C4-2B (cell line): ENCODE results near the gene ZNF580.

ENCODE experiments used
- ZFX ChIP-seq: fragments of 450-650 bp; IDR thresholded peaks from 2 replicates; pipeline ENCODE4 v1.6.1; 2017
- TF ChIP-seq, protein P1 (sequence below): fragments of 450-650 bp; conservative IDR thresholded peaks from 2 replicates; pipeline ENCODE4 v1.5.1; 2017; ENCODE audit warnings: mild to moderate bottlenecking

GRCh38 chr19:55623561-55623960 is 17.2 kb upstream of the ZNF580 start:
- TF ChIP-seq, protein P1, sequence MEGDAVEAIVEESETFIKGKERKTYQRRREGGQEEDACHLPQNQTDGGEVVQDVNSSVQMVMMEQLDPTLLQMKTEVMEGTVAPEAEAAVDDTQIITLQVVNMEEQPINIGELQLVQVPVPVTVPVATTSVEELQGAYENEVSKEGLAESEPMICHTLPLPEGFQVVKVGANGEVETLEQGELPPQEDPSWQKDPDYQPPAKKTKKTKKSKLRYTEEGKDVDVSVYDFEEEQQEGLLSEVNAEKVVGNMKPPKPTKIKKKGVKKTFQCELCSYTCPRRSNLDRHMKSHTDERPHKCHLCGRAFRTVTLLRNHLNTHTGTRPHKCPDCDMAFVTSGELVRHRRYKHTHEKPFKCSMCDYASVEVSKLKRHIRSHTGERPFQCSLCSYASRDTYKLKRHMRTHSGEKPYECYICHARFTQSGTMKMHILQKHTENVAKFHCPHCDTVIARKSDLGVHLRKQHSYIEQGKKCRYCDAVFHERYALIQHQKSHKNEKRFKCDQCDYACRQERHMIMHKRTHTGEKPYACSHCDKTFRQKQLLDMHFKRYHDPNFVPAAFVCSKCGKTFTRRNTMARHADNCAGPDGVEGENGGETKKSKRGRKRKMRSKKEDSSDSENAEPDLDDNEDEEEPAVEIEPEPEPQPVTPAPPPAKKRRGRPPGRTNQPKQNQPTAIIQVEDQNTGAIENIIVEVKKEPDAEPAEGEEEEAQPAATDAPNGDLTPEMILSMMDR, result no peak
- no peak for TF ChIP-seq ZFX
